Stimulated activated naive CD8-positive, alpha-beta T cell treated with anti-CD3 and anti-CD28 coated beads, Interleukin-15, Interleukin-2, amounts not matched to agents 100 ng/mL and 50 ng/mL, for 24 hours (primary cell): ENCODE measurements around the gene C10orf90.

Experiments used
- H3K27ac Mint-ChIP-seq: one replicate; pipeline ENCODE4 v1.8.0; 2021; ENCODE audit warnings: mild to moderate bottlenecking, mixed read lengths
- H3K27me3 Mint-ChIP-seq: one replicate; pipeline ENCODE4 v1.8.0; 2021; ENCODE audit warnings: mixed read lengths
- H3K36me3 Mint-ChIP-seq: one replicate; pipeline ENCODE4 v1.8.0; 2021; ENCODE audit warnings: low read depth, mixed read lengths
- H3K4me1 Mint-ChIP-seq: one replicate; pipeline ENCODE4 v1.8.0; 2021; ENCODE audit warnings: low read depth, mixed read lengths
- H3K4me3 Mint-ChIP-seq: one replicate; pipeline ENCODE4 v1.8.0; 2021; ENCODE audit warnings: mild to moderate bottlenecking, mixed read lengths
- H3K9me3 Mint-ChIP-seq: one replicate; pipeline ENCODE4 v1.8.0; 2021; ENCODE audit warnings: mixed read lengths

The C10orf90 gene

GRCh38 chr10:126528315-126528835 lies 142.1 kb downstream of the C10orf90 start:
- Mint-ChIP-seq H3K36me3 (no peaks in the 10 kb centered on the region), H3K27ac (no peak overlapping the region), H3K27me3 (peaks cover 3% of the 10 kb centered on the region)

GRCh38 chr10:126527645-126528314 lies 142.7 kb downstream of the C10orf90 start:
- Mint-ChIP-seq H3K4me3 (no peak overlapping the region), H3K27ac (no peak overlapping the region), H3K4me1 (no peaks in the 10 kb centered on the region), H3K36me3 (no peaks in the 10 kb centered on the region), H3K9me3 (no peaks in the 10 kb centered on the region), H3K27me3 (peaks cover 3% of the 10 kb centered on the region)

More at GRCh38 chr10:126528315-126528835, 142.1 kb downstream of the C10orf90 start:
- H3K9me3 Mint-ChIP-seq = no peaks in the 10 kb centered on the region
- no peaks in the 10 kb centered on the region for H3K4me1 Mint-ChIP-seq
- H3K4me3 Mint-ChIP-seq = no peak overlapping the region

- Mint-ChIP-seq H3K4me1 (no peaks in the 10 kb centered on the region), H3K27me3 (peaks cover 3% of the 10 kb centered on the region), H3K27ac (no peak overlapping the region), H3K9me3 (no peaks in the 10 kb centered on the region), H3K36me3 (no peaks in the 10 kb centered on the region), H3K4me3 (no peak overlapping the region)
These were observed 145.2 kb downstream of the C10orf90 start for GRCh38 chr10:126525326-126525725.

GRCh38 chr10:126524526-126524925 lies 146.0 kb downstream of the C10orf90 start:
- H3K4me1 Mint-ChIP-seq = no peaks in the 10 kb centered on the region
- no peaks in the 10 kb centered on the region for H3K36me3 Mint-ChIP-seq
- H3K27ac Mint-ChIP-seq = no peak overlapping the region
- no peaks in the 10 kb centered on the region for H3K9me3 Mint-ChIP-seq
- H3K27me3 Mint-ChIP-seq = peaks cover 2% of the 10 kb centered on the region
- no peak overlapping the region for H3K4me3 Mint-ChIP-seq

- Mint-ChIP-seq H3K27ac (no peak overlapping the region), H3K4me1 (no peaks in the 10 kb centered on the region), H3K4me3 (no peak overlapping the region), H3K9me3 (no peaks in the 10 kb centered on the region), H3K36me3 (no peaks in the 10 kb centered on the region), H3K27me3 (no peaks in the 10 kb centered on the region)
These were observed 147.4 kb downstream of the C10orf90 start for GRCh38 chr10:126523071-126523470.

GRCh38 chr10:126521399-126521798 lies 149.1 kb downstream of the C10orf90 start:
- Mint-ChIP-seq H3K27ac (no peak overlapping the region), H3K4me1 (no peaks in the 10 kb centered on the region), H3K27me3 (no peaks in the 10 kb centered on the region), H3K4me3 (no peak overlapping the region), H3K36me3 (no peaks in the 10 kb centered on the region), H3K9me3 (no peaks in the 10 kb centered on the region)

- no peaks in the 10 kb centered on the region for H3K27me3 Mint-ChIP-seq
- no peaks in the 10 kb centered on the region for H3K4me1 Mint-ChIP-seq
- no peak overlapping the region for H3K4me3 Mint-ChIP-seq
- no peaks in the 10 kb centered on the region for H3K36me3 Mint-ChIP-seq
- no peaks in the 10 kb centered on the region for H3K9me3 Mint-ChIP-seq
- no peak overlapping the region for H3K27ac Mint-ChIP-seq
These were observed 149.7 kb downstream of the C10orf90 start for GRCh38 chr10:126520751-126521317.

GRCh38 chr10:126519992-126520391 lies 150.5 kb downstream of the C10orf90 start:
- Mint-ChIP-seq H3K36me3 (no peaks in the 10 kb centered on the region), H3K4me3 (no peak overlapping the region), H3K27me3 (no peaks in the 10 kb centered on the region), H3K27ac (no peak overlapping the region), H3K9me3 (no peaks in the 10 kb centered on the region), H3K4me1 (no peaks in the 10 kb centered on the region)

GRCh38 chr10:126519185-126519584 lies 151.3 kb downstream of the C10orf90 start:
- Mint-ChIP-seq H3K27me3 (no peaks in the 10 kb centered on the region), H3K27ac (no peak overlapping the region), H3K4me3 (no peak overlapping the region), H3K36me3 (no peaks in the 10 kb centered on the region), H3K9me3 (no peaks in the 10 kb centered on the region), H3K4me1 (no peaks in the 10 kb centered on the region)

- Mint-ChIP-seq H3K27ac (no peak overlapping the region), H3K4me3 (no peak overlapping the region), H3K4me1 (no peaks in the 10 kb centered on the region), H3K27me3 (no peaks in the 10 kb centered on the region), H3K9me3 (no peaks in the 10 kb centered on the region), H3K36me3 (no peaks in the 10 kb centered on the region)
These were observed 152.0 kb downstream of the C10orf90 start for GRCh38 chr10:126518218-126519080.

GRCh38 chr10:126516515-126516914 lies 154.0 kb downstream of the C10orf90 start:
- H3K9me3 Mint-ChIP-seq = no peaks in the 10 kb centered on the region
- no peaks in the 10 kb centered on the region for H3K36me3 Mint-ChIP-seq
- no peaks in the 10 kb centered on the region for H3K27me3 Mint-ChIP-seq
- H3K4me3 Mint-ChIP-seq = no peak overlapping the region
- no peaks in the 10 kb centered on the region for H3K4me1 Mint-ChIP-seq
- no peak overlapping the region for H3K27ac Mint-ChIP-seq

- Mint-ChIP-seq H3K27me3 (no peaks in the 10 kb centered on the region), H3K4me1 (no peaks in the 10 kb centered on the region), H3K4me3 (no peak overlapping the region), H3K9me3 (no peaks in the 10 kb centered on the region), H3K36me3 (no peaks in the 10 kb centered on the region), H3K27ac (no peak overlapping the region)
These were observed 158.5 kb downstream of the C10orf90 start for GRCh38 chr10:126511917-126512479.

GRCh38 chr10:126509182-126509581 lies 161.3 kb downstream of the C10orf90 start:
- no peaks in the 10 kb centered on the region for H3K9me3 Mint-ChIP-seq
- no peaks in the 10 kb centered on the region for H3K4me1 Mint-ChIP-seq
- no peaks in the 10 kb centered on the region for H3K27me3 Mint-ChIP-seq
- H3K27ac Mint-ChIP-seq = no peak overlapping the region
- no peaks in the 10 kb centered on the region for H3K36me3 Mint-ChIP-seq
- H3K4me3 Mint-ChIP-seq = no peak overlapping the region

GRCh38 chr10:126508535-126509040 lies 161.9 kb downstream of the C10orf90 start:
- H3K9me3 Mint-ChIP-seq = no peaks in the 10 kb centered on the region
- H3K27me3 Mint-ChIP-seq = no peaks in the 10 kb centered on the region
- H3K4me1 Mint-ChIP-seq = no peaks in the 10 kb centered on the region
- H3K36me3 Mint-ChIP-seq = no peaks in the 10 kb centered on the region
- H3K27ac Mint-ChIP-seq = no peak overlapping the region
- no peak overlapping the region for H3K4me3 Mint-ChIP-seq

- Mint-ChIP-seq H3K27me3 (no peaks in the 10 kb centered on the region), H3K4me3 (no peak overlapping the region), H3K9me3 (no peaks in the 10 kb centered on the region), H3K4me1 (no peaks in the 10 kb centered on the region), H3K36me3 (no peaks in the 10 kb centered on the region), H3K27ac (no peak overlapping the region)
These were observed 165.8 kb downstream of the C10orf90 start for GRCh38 chr10:126504761-126505112.
